GM23338 (cell line): ENCODE data around the gene EARS2. TPM values are rescaled to one million over a fixed set of nuclear protein-coding genes. Genes with fewer than 3 reads are reported as not detected.
"Not testable (repeated sequence)": the region's sequence is repeated elsewhere in the genome, so short reads cannot be mapped to it uniquely, and the experiment has no call there.

Experiments
- ATAC-seq: fragments of 200-7000 bp; cut with Tn5 transposase; 3 replicates; pipeline ENCODE4 v1.9.1; 2020
- DNase-seq: peaks from one replicate; pipeline ENCODE4 v3.0.0-alpha.2; 2015; ENCODE audit warnings: low spot score
- H2AFZ ChIP-seq: fragments of 200-600 bp; sonication (generic); 2 replicates; pipeline ENCODE4 v1.8.0; 2016; ENCODE audit warnings: antibody characterized with exemption, mild to moderate bottlenecking, moderate library complexity
- H3F3A ChIP-seq: fragments of 200-600 bp; sonication (generic); replicated peaks from 2 replicates; pipeline ENCODE4 v1.8.0; 2017; ENCODE audit warnings: antibody characterized with exemption, mixed run types, low read depth
- H3K27ac ChIP-seq: fragments of 200-600 bp; sonication (generic); 2 replicates; pipeline ENCODE4 v1.6.1; 2016; ENCODE audit warnings: low read depth
- H3K27me3 ChIP-seq: fragments of 200-600 bp; sonication (generic); 2 replicates; pipeline ENCODE4 v1.8.0; 2016; ENCODE audit warnings: mild to moderate bottlenecking, mixed run types, moderate library complexity; ENCODE audit not compliant: insufficient read depth
- H3K36me3 ChIP-seq: fragments of 200-600 bp; sonication (generic); 2 replicates; pipeline ENCODE4 v1.8.0; 2016; ENCODE audit warnings: mild to moderate bottlenecking; ENCODE audit not compliant: insufficient read depth
- H3K4me1 ChIP-seq: fragments of 200-600 bp; sonication (generic); 2 replicates; pipeline ENCODE4 v1.8.0; 2016; ENCODE audit warnings: mild to moderate bottlenecking, moderate library complexity; ENCODE audit not compliant: insufficient read depth
- H3K4me2 ChIP-seq: fragments of 200-600 bp; sonication (generic); 2 replicates; pipeline ENCODE4 v1.7.1; 2017; ENCODE audit warnings: mixed run types
- H3K4me3 ChIP-seq: fragments of 200-600 bp; sonication (generic); 2 replicates; pipeline ENCODE4 v1.6.1; 2016; ENCODE audit warnings: mixed run types
- H3K79me2 ChIP-seq: fragments of 200-600 bp; sonication (generic); replicated peaks from 2 replicates; pipeline ENCODE4 v1.8.0; 2017; ENCODE audit warnings: mild to moderate bottlenecking; ENCODE audit not compliant: insufficient read depth
- H3K9me2 ChIP-seq: fragments of 200-600 bp; sonication (generic); 2 replicates; pipeline ENCODE4 v1.8.0; 2017; ENCODE audit not compliant: insufficient read depth
- H4K20me1 ChIP-seq: fragments of 200-600 bp; sonication (generic); replicated peaks from 2 replicates; pipeline ENCODE4 v1.8.0; 2017; ENCODE audit warnings: mild to moderate bottlenecking; ENCODE audit not compliant: insufficient read depth
- H3K27ac Mint-ChIP-seq: 2 replicates; pipeline ENCODE4 v1.8.0; 2020; ENCODE audit warnings: inconsistent platforms, mild to moderate bottlenecking, moderate library complexity, mixed read lengths
- H3K27me3 Mint-ChIP-seq: 3 replicates; pipeline ENCODE4 v1.8.0; 2022; ENCODE audit warnings: low read depth, mild to moderate bottlenecking, moderate library complexity, mixed read lengths, inconsistent platforms; ENCODE audit not compliant: insufficient read depth, poor library complexity
- H3K36me3 Mint-ChIP-seq: 3 replicates; pipeline ENCODE4 v1.8.0; 2021; ENCODE audit warnings: low read depth, mild to moderate bottlenecking, inconsistent platforms, moderate library complexity, mixed read lengths
- H3K4me1 Mint-ChIP-seq: 3 replicates; pipeline ENCODE4 v1.8.0; 2020; ENCODE audit warnings: mild to moderate bottlenecking, inconsistent platforms, mixed read lengths
- H3K4me3 Mint-ChIP-seq: 3 replicates; pipeline ENCODE4 v1.8.0; 2021; ENCODE audit warnings: moderate library complexity, mild to moderate bottlenecking, inconsistent platforms, mixed read lengths
- H3K9me3 Mint-ChIP-seq: 3 replicates; pipeline ENCODE4 v1.8.0; 2020; ENCODE audit warnings: moderate library complexity, mild to moderate bottlenecking, inconsistent platforms, mixed read lengths
- CREB1 ChIP-seq: fragments of 250-450 bp; sonication (Bioruptor Pico); IDR thresholded peaks from 2 replicates; pipeline ENCODE4 v1.5.0; 2020; ENCODE audit warnings: low read depth, mild to moderate bottlenecking, moderate library complexity
- EZH2phosphoT487 ChIP-seq: fragments of 200-600 bp; sonication (generic); IDR thresholded peaks from one replicate; pipeline ENCODE4 v1.8.1; 2018; ENCODE audit warnings: antibody characterized with exemption; ENCODE audit not compliant: unreplicated experiment
- JUNB ChIP-seq: IDR thresholded peaks from one replicate; pipeline ENCODE4 v1.6.1; 2016; ENCODE audit warnings: antibody characterized with exemption; ENCODE audit not compliant: unreplicated experiment
- NANOG ChIP-seq: IDR thresholded peaks from 2 replicates; pipeline ENCODE4 v1.6.1; 2016; ENCODE audit warnings: antibody characterized with exemption, borderline replicate concordance
- POLR2AphosphoS5 ChIP-seq: IDR thresholded peaks from 2 replicates; pipeline ENCODE4 v1.6.1; 2016; ENCODE audit warnings: antibody characterized with exemption, low read depth
- STAT1 ChIP-seq: IDR thresholded peaks from one replicate; pipeline ENCODE4 v1.6.1; 2016; ENCODE audit warnings: antibody characterized with exemption; ENCODE audit not compliant: unreplicated experiment
- ZNF114 ChIP-seq: fragments of 250-450 bp; sonication (Bioruptor Pico); IDR thresholded peaks from 2 replicates; pipeline ENCODE4 v1.5.0; 2020; ENCODE audit warnings: mild to moderate bottlenecking, moderate library complexity
- ZNF331 ChIP-seq: fragments of 250-450 bp; sonication (Bioruptor Pico); IDR thresholded peaks from 2 replicates; pipeline ENCODE4 v1.5.0; 2020; ENCODE audit warnings: low read depth, mild to moderate bottlenecking, moderate library complexity
- polyA plus RNA-seq: library from polyadenylated mRNA; unstranded; fragments of >200 nt; fragmentation: Nextera tagmentation; extraction: Ambion mirVana; gene quantifications from 2 replicates; pipeline ENCODE4 v1.2.1, GENCODE V29; 2016
- total RNA-seq: library from RNA; depleted of rRNA; stranded (reverse); fragments of >200 nt; shearing (Covaris generic); gene quantifications from 2 replicates; pipeline ENCODE4 v1.2.3, GENCODE V29; 2014
- TF ChIP-seq, protein P1 (sequence below), 2 experiments: fragments of 200-600 bp in 1 of 2; sonication (generic) in 1 of 2; conservative IDR thresholded peaks; 2 replicates each; pipeline versions ENCODE4 v1.5.1 to v1.6.1; 2016 to 2017; ENCODE audit warnings: antibody characterized with exemption in 2 of 2, low read depth in 2 of 2, mild to moderate bottlenecking in 2 of 2, moderate library complexity in 1 of 2
- TF ChIP-seq, protein P2 (sequence below): IDR thresholded peaks from 2 replicates; pipeline ENCODE4 v1.6.1; 2016; ENCODE audit warnings: antibody characterized with exemption
- TF ChIP-seq, protein P3 (sequence below): IDR thresholded peaks from one replicate; pipeline ENCODE4 v1.6.1; 2018; ENCODE audit warnings: antibody characterized with exemption; ENCODE audit not compliant: unreplicated experiment

EARS2 gene
- total and polyA plus RNA-seq, 2 experiments from 2014 or later: 22.6 to 89.1 TPM

DNA sequence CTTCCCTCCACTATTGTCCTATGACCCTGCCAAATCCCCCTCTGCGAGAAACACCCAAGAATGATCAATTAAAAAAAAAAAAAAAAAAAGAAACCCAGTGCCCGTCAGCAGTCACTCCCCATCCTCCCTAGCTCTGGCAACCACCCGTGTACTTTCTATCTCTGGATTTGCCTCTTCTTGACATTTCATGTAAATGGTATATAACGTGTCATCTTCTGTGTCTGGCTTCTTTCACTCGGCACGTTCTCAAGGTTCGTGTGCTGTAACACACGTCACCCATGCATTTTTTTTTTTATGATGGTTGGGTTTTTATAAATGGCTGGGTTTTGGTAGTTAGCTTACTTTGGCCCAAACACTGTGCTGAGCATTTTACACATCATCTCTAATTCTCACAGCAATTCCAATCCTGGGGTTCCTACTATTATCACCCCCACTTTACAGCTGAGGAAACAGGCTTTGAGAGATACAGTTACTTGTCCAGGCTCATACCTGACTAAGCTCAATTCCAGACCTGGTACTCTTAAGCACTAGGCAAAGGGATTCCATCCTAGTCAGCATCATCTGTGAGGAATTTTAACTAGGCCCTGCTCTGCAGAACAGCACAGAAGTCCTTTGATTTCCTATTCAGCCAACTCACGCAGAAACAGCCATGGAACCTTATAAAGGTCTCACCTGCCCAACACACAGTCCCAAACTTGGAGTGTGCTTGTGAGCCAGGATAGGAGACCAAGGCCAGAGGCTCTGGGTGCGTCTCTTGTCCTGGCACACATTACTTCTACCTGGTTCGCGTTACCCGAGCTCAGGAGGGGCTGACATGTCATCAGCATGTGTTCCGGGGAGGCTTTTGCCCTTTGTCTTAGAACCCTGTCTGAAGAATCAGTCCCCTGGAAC, 27.3 kb upstream of the EARS2 start (continued):
- TF ChIP-seq JUNB: no peak
- no peak for TF ChIP-seq POLR2AphosphoS5
- no peak for TF ChIP-seq EZH2phosphoT487
- TF ChIP-seq CREB1 (CRISPR knock-in tag): no peak
- TF ChIP-seq ZNF114 (CRISPR knock-in tag): no peak
- no peak for TF ChIP-seq ZNF331 (CRISPR knock-in tag)
- TF ChIP-seq NANOG: no peak
- TF ChIP-seq, protein P1, sequence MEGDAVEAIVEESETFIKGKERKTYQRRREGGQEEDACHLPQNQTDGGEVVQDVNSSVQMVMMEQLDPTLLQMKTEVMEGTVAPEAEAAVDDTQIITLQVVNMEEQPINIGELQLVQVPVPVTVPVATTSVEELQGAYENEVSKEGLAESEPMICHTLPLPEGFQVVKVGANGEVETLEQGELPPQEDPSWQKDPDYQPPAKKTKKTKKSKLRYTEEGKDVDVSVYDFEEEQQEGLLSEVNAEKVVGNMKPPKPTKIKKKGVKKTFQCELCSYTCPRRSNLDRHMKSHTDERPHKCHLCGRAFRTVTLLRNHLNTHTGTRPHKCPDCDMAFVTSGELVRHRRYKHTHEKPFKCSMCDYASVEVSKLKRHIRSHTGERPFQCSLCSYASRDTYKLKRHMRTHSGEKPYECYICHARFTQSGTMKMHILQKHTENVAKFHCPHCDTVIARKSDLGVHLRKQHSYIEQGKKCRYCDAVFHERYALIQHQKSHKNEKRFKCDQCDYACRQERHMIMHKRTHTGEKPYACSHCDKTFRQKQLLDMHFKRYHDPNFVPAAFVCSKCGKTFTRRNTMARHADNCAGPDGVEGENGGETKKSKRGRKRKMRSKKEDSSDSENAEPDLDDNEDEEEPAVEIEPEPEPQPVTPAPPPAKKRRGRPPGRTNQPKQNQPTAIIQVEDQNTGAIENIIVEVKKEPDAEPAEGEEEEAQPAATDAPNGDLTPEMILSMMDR (conservative IDR thresholded peaks at IDR 0.05; ENCODE audit: low read depth in 2 of 2): no peak
- TF ChIP-seq, protein P2, sequence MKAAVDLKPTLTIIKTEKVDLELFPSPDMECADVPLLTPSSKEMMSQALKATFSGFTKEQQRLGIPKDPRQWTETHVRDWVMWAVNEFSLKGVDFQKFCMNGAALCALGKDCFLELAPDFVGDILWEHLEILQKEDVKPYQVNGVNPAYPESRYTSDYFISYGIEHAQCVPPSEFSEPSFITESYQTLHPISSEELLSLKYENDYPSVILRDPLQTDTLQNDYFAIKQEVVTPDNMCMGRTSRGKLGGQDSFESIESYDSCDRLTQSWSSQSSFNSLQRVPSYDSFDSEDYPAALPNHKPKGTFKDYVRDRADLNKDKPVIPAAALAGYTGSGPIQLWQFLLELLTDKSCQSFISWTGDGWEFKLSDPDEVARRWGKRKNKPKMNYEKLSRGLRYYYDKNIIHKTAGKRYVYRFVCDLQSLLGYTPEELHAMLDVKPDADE: no peak
- TF ChIP-seq STAT1: no peak
- TF ChIP-seq, protein P3, sequence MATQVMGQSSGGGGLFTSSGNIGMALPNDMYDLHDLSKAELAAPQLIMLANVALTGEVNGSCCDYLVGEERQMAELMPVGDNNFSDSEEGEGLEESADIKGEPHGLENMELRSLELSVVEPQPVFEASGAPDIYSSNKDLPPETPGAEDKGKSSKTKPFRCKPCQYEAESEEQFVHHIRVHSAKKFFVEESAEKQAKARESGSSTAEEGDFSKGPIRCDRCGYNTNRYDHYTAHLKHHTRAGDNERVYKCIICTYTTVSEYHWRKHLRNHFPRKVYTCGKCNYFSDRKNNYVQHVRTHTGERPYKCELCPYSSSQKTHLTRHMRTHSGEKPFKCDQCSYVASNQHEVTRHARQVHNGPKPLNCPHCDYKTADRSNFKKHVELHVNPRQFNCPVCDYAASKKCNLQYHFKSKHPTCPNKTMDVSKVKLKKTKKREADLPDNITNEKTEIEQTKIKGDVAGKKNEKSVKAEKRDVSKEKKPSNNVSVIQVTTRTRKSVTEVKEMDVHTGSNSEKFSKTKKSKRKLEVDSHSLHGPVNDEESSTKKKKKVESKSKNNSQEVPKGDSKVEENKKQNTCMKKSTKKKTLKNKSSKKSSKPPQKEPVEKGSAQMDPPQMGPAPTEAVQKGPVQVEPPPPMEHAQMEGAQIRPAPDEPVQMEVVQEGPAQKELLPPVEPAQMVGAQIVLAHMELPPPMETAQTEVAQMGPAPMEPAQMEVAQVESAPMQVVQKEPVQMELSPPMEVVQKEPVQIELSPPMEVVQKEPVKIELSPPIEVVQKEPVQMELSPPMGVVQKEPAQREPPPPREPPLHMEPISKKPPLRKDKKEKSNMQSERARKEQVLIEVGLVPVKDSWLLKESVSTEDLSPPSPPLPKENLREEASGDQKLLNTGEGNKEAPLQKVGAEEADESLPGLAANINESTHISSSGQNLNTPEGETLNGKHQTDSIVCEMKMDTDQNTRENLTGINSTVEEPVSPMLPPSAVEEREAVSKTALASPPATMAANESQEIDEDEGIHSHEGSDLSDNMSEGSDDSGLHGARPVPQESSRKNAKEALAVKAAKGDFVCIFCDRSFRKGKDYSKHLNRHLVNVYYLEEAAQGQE: no peak

DNA sequence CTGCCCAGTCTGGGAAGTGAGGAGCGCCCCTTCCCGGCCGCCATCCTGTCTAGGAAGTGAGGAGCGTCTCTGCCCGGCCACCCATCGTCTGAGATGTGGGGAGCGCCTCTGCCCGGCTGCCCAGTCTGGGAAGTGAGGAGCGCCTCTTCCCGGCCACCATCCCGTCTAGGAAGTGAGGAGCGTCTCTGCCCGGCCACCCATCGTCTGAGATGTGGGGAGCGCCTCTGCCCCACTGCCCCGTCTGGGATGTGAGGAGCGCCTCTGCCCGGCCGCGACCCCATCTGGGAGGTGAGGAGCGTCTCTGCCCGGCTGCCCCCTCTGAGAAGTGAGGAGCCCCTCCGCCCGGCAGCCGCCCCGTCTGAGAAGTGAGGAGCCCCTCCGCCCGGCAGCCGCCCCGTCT, 26.1 kb upstream of the EARS2 start:
- ATAC-seq: not testable (repeated sequence)

More for the DNA sequence above, 26.1 kb upstream of the EARS2 start:
- DNase-seq, H3K4me3 Mint-ChIP-seq, H3K4me3 ChIP-seq, H3K4me1 ChIP-seq, H3K27ac Mint-ChIP-seq, H3K27ac ChIP-seq, H2AFZ ChIP-seq, H3K27me3 Mint-ChIP-seq, H3K9me3 Mint-ChIP-seq, H3K4me2 ChIP-seq, H3K9me2 ChIP-seq, H3K27me3 ChIP-seq, H3K4me1 Mint-ChIP-seq, H3F3A ChIP-seq: not testable (repeated sequence)
- H3K79me2 ChIP-seq: peaks cover 24% of the 10 kb centered on the region
- peaks cover 32% of the 10 kb centered on the region for H3K36me3 ChIP-seq
- H4K20me1 ChIP-seq: peaks cover 17% of the 10 kb centered on the region
- peaks cover 70% of the 10 kb centered on the region for H3K36me3 Mint-ChIP-seq
